Stomach smooth muscle (tissue), 2 donors: ENCODE results near the gene CYP3A5.

Experiments used
- H3K27ac ChIP-seq: one replicate; pipeline ENCODE4 v1.7.0; 2013; ENCODE audit warnings: mild to moderate bottlenecking, low read length, inconsistent platforms
- H3K27me3 ChIP-seq, 2 donors: one replicate each; pipeline ENCODE4 v1.7.0; 2013; ENCODE audit warnings: low read length in 2 of 2; ENCODE audit not compliant: insufficient read depth in 2 of 2, control insufficient read depth in 1 of 2
- H3K36me3 ChIP-seq, 2 donors: one replicate each; pipeline ENCODE4 v1.7.0; 2013; ENCODE audit warnings: low read length in 2 of 2; ENCODE audit not compliant: control insufficient read depth in 2 of 2, insufficient read depth in 2 of 2
- H3K4me1 ChIP-seq: one replicate; pipeline ENCODE4 v1.7.0; 2013; ENCODE audit warnings: low read length; ENCODE audit not compliant: control insufficient read depth, insufficient read depth
- H3K4me3 ChIP-seq, 2 donors: one replicate each; pipeline ENCODE4 v1.7.0; 2013; ENCODE audit warnings: low read length in 2 of 2
- H3K9ac ChIP-seq, 2 donors: one replicate each; pipeline ENCODE4 v1.7.0; 2013; ENCODE audit warnings: low read length in 2 of 2, mild to moderate bottlenecking in 1 of 2
- H3K9me3 ChIP-seq, 2 donors: one replicate each; pipeline ENCODE4 v1.7.0; 2013; ENCODE audit warnings: low read length in 2 of 2; ENCODE audit not compliant: control insufficient read depth in 2 of 2
- donor health status: healthy.
- donor health status: Pancreatic carcinoma.

Gene CYP3A5

GRCh38 chr7:99615989-99616358 is 63.8 kb downstream of the CYP3A5 start:
- H3K9me3 ChIP-seq = no peaks in the 10 kb centered on the region
- peak overlapping the region; percentile 92 to 93 for H3K9ac ChIP-seq
- H3K36me3 ChIP-seq = peaks cover 15 to 18% of the 10 kb centered on the region in 2 donors
- peak overlapping the region; percentile 78 for H3K27ac ChIP-seq
- peak overlapping the region; percentile 96 to 99 for H3K4me3 ChIP-seq
- H3K4me1 ChIP-seq = peaks cover 8% of the 10 kb centered on the region
- H3K27me3 ChIP-seq = no peaks in the 10 kb centered on the region

GRCh38 chr7:99614495-99614894 is 65.3 kb downstream of the CYP3A5 start:
- peaks cover 4 to 8% of the 10 kb centered on the region in 2 donors for H3K36me3 ChIP-seq
- no peaks in the 10 kb centered on the region for H3K9me3 ChIP-seq
- no peak overlapping the region for H3K9ac ChIP-seq
- H3K27me3 ChIP-seq = no peaks in the 10 kb centered on the region
- H3K27ac ChIP-seq = no peak overlapping the region
- no peak overlapping the region for H3K4me3 ChIP-seq
- peaks cover 8% of the 10 kb centered on the region for H3K4me1 ChIP-seq

GRCh38 chr7:99607548-99607947 is 72.2 kb downstream of the CYP3A5 start:
- Histone ChIP-seq H3K27ac (no peak overlapping the region), H3K27me3 (no peaks in the 10 kb centered on the region), H3K9ac (no peak overlapping the region), H3K4me1 (no peaks in the 10 kb centered on the region), H3K4me3 (no peak overlapping the region), H3K9me3 (no peaks in the 10 kb centered on the region), H3K36me3 (no peaks in the 10 kb centered on the region)

GRCh38 chr7:99606531-99606930 is 73.3 kb downstream of the CYP3A5 start:
- no peaks in the 10 kb centered on the region for H3K4me1 ChIP-seq
- H3K27me3 ChIP-seq = no peaks in the 10 kb centered on the region
- no peak overlapping the region for H3K27ac ChIP-seq
- H3K4me3 ChIP-seq = no peak overlapping the region
- H3K36me3 ChIP-seq = no peaks in the 10 kb centered on the region
- no peak overlapping the region for H3K9ac ChIP-seq
- no peaks in the 10 kb centered on the region for H3K9me3 ChIP-seq

- H3K27ac ChIP-seq = no peak overlapping the region
- no peaks in the 10 kb centered on the region for H3K36me3 ChIP-seq
- no peaks in the 10 kb centered on the region for H3K27me3 ChIP-seq
- no peaks in the 10 kb centered on the region for H3K9me3 ChIP-seq
- no peaks in the 10 kb centered on the region for H3K4me1 ChIP-seq
- H3K4me3 ChIP-seq = no peak overlapping the region
- no peak overlapping the region for H3K9ac ChIP-seq
Observed at GRCh38 chr7:99605527-99605926, 74.3 kb downstream of the CYP3A5 start.

- no peaks in the 10 kb centered on the region for H3K4me1 ChIP-seq
- H3K9me3 ChIP-seq = no peaks in the 10 kb centered on the region
- H3K4me3 ChIP-seq = no peak overlapping the region
- no peak overlapping the region for H3K27ac ChIP-seq
- no peaks in the 10 kb centered on the region for H3K27me3 ChIP-seq
- no peak overlapping the region for H3K9ac ChIP-seq
- no peaks in the 10 kb centered on the region for H3K36me3 ChIP-seq
Observed at GRCh38 chr7:99601656-99602310, 78.0 kb downstream of the CYP3A5 start.

- H3K9me3 ChIP-seq = no peaks in the 10 kb centered on the region
- H3K9ac ChIP-seq = no peak overlapping the region
- no peaks in the 10 kb centered on the region for H3K27me3 ChIP-seq
- no peaks in the 10 kb centered on the region for H3K4me1 ChIP-seq
- H3K4me3 ChIP-seq = no peak overlapping the region
- no peak overlapping the region for H3K27ac ChIP-seq
- H3K36me3 ChIP-seq = no peaks in the 10 kb centered on the region
Observed at GRCh38 chr7:99599836-99600235, 80.0 kb downstream of the CYP3A5 start.
